ENCODE results near the gene STK4.
A peak's percentile ranks its signal among the peaks of the same experiment; 100 is the strongest.

The STK4 gene

DNA sequence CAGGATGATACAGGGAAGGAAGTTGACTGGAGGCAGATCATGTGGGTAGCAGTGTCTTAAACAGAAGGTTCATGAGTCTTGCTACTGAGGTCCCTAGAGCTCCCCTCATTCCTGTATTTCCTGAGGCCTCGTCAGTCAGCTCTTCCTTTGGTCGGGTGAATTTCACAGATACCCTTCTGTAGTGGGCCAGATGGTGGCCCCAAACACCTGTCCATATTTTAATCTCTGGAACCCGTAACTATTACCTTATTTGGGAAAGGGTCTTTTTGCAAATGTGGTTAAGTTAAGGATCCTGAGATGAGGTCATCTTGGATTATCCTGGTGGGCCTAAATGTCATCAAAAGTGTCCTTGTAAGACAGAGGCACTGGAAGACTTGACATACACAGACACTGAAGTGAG is 125.1 kb downstream of the STK4 start:
- DNase-seq: no peak

DNA sequence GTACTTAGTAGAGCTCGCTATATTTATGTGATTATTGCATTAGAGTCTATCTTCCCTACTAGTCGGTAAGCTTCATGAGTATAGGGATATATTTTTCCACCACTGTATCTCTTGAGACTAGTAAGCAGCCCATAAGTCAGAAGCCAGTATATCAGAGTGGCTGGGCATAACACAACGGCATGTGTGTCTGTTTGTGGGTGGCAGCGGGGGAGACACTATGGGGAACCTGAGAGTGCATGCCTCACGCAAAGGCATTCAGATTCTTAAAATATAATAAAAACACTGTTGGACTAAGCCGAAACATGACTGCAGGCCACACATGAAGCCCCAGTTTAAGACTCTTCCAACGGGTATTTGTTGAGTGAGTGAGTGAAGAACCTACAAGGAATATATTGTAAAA is 126.6 kb downstream of the STK4 start:
- no peak for DNase-seq

DNA sequence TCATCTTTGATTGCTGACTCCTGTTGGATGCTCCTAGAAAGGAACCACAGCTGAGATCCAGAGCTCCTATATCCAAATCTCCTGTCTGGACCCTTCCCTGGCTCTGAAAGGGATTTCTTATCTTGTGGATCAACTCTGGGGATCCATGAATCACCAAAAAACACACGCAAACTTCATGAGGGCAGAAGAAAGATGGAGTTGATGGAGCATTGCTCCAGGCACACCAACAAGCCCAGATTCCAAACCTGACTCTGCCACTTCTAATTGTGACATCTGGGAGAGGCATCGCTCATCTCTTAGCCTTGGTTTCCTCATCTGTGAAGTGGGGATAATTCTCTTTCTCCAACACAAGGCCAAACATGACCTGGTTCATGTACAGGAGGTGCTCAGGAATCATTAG is 127.9 kb downstream of the STK4 start:
- no peak for DNase-seq

DNA sequence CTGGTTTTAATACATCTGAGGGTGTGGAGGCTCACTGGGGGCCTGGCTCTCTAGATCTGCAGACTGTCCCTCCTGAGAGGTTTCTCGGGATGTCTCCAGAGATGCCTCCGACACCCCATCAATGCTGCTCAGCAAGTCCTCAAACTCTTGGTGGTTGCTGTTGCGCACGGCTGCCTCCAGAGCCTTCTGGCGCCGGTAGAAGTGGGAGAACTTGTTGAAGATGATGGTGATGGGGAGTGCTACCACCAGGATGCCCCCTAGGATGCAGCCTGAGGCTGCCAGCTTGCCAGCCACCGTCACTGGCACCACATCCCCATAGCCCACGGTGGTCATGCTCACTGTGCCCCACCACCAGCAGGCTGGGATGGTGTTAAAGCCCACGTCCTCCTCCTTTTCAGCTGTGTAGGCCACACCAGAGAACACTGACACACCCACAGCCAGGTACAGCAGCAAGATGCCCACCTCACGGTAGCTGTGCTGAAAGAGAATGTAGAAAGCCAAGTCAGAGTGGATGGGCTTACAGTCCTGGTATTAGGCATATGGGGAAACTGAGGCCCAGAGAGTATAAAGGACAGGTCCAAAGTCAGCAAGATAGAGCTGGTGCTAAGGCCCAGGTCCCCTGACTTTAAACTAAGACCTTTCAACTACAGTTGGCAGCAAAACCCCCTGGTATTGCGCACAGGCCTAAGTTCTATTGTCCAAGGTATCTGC is 128.7 kb downstream of the STK4 start:
- no peak for DNase-seq

DNA sequence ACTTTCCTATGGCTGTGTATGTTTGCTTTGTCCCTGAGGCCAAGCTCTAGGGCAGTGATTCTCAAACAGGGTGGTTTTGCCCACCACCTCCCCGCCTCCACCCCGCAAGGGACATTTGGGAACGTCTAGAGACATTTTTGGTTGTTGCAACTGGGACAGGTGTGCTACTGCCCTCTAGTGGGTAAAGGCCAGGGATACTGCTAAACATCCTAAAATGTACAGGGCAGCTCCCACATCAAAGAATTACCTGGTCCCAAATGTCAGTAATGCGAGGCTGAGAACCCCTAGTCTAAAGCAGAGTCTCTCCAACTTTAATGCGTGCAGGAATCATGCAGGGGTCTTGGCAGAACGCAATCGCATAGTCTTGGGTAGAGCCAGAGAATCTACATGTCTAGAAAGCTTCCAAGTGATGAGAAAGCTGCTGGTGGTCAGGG is 129.5 kb downstream of the STK4 start:
- DNase-seq: peak; percentile 79

DNA sequence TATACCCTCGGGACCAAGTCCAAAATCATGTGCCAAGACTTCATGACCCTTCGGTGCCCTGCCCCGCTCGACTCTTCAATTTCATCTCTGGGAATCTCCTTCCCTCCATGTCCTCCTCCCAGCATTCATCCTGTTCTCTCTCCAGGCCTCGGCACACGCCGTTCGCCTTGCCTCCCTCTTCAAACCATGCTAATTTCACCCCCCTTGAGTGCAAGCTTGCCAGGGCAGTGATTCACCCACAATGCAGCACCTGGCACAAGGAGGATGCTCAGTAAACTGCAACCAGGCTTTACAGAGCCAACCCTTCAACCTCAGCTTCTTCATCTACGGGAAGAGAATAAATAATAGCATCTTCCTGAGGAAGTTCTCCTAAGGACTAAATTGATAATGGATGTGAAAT is 130.5 kb downstream of the STK4 start:
- no peak for DNase-seq

DNA sequence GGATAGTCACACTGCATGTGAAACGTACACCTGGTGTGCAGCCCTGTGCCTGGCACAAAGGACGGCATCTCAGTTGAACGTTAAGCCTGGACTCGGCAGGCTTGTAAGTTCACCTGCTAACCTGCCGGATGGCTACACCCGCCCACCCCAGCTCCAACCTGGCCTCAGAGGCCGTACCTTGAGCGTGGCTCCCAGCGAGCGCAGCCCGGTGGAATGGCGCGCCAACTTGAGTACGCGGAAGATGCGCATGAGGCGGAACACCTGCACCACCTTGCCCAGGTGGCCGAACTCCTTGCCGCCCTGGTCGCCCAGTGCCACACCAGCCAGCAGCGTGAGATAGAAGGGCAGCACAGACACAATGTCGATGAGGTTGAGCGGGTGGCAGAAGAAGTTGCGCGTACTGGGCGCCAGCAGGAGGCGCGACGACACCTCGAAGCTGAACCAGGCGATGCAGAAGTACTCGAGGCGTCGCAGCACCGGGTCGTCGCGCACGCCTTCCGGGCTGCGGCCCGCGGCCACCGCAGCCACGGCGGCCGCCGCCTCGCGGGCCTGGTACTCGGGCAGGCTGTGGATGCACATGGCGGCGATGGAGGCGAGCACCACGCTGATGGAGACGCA is 131.3 kb downstream of the STK4 start:
- peak; percentile 61 for DNase-seq

DNA sequence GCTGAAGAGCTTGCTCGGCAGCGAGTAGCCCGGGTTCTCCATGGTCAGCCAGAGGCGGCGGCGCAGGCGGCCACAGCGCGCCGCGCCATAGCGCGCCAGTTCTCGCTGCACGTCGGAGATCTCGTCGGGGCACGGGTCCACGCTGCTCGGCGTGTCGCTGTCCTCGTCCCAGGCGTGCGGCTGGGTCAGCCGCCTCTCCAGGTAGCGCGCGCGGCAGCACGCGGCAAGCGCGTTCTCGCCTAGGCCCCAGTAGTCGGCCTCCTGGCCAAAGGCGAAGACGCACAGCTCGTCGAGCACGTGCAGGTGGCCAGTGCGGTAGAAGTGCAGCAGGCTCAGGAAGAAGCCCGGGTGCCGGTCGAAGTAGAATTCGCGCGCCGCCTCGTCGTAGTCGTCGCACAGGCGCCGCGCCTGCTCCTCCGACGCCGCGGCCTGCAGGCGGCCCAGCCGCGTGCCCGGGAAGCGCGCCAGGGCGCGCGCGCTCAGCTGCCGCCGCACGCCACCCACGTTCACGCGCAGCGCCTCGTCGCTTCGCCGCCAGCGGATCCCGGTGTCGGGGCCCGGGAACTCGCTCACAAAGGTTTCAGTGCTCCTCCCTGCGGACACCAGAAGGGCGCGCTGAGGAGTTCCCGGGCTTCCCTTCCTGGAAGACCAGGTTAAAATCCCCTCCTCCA is 131.9 kb downstream of the STK4 start:
- DNase-seq: peak; percentile 24

DNA sequence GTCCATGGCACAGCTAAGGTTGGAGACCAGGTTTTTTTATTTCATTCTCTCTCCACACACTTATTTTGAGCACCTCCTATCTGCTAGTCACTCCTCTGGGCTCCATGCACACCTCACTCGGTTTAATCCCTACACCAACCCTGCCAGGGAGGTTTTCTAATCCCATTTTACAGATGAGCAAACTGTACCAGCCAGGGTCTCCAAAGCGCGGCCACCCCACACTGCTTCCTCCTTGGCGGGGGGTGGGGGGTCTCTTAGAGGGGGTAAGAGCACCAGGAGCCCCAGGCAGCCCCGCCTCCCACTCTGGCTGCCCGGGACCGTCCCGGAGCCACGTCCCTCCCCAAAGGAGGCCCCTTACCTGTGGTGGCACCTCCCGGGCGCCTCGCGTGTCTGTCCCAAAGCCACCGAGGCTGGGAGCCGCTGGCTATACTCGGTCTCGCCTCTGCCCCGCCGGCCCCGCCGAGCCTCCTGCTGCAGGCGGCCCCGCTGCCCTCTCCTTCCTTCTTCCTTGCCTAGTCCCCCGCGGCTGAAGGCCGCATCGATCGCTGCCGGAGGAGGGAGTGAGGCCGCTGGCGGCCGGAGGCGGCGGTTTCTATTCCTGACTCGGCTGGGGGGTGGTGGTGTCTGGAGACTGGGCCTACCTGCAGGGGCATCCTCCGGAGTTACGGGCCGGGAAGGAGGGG is 134.4 kb downstream of the STK4 start, which contains the start of gene KCNS1:
Gene KCNS1 (minus strand): TSS at position 565 of the 683 bp plus-strand sequence. CDS start 1,891 bp downstream, outside the sequence.
- DNase-seq: no peak

DNA sequence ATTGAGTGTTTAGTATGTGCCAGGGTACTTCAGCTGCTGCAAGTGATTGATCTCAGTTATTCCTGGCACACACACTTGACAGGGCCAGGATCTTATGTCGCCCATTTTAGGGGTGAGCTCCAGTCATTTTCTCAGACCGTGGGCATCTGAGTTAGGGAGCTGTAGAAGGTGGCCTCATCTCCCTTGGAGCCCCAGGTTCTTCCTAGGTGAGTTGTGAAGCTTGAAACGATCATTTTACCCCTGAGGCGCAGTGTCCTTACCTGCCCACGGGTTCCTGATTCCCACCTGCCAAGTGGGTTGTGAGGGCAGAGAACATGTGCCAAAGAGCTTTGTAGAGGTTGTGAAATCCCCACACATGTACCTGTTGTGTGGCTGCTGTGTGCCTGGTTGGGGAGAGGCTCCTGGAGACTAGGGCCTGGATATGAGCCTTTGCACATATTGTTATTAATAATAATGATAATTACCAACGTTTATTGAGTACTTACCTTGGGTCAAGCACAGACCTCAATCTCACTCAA is 135.1 kb downstream of the STK4 start:
- DNase-seq: no peak

DNA sequence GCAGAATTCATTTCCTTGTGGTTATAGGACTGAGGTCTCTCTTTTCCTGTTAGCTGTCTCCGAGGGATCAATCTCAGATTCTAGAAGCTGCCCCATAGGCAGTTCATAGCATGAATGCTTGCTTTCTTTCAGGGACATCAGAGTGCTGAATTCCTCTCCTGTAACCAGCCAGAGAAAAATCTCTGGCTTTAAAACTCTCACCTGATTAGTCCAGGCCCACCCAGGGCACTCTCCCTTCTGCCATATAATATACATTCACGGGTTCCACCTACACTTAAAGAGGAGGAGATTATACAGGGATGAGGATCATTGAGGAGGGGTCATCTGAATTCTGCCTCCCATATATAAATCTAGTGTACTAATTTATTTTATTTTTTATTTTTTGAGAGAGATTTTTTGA is 136.8 kb downstream of the STK4 start:
- DNase-seq: no peak

DNA sequence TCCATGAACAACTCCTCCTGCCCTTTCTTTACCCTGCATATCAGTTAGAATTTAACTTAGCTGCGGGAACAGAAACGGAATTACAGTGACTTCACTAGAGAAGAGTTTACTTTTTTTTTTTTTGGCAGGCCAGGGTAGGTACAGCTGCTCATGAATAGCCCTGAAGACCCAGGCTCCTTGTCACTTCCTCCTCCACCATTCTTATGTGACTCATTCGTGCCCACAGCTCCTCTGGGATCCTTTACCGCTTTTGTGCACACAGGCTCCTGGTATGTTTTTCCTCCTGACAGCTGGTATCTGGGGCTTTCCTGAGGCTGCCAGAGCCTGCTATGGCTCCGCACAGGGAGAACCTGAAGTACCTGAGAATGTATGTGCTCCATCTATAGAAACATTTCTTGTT is 138.5 kb downstream of the STK4 start:
- no peak for DNase-seq

DNA sequence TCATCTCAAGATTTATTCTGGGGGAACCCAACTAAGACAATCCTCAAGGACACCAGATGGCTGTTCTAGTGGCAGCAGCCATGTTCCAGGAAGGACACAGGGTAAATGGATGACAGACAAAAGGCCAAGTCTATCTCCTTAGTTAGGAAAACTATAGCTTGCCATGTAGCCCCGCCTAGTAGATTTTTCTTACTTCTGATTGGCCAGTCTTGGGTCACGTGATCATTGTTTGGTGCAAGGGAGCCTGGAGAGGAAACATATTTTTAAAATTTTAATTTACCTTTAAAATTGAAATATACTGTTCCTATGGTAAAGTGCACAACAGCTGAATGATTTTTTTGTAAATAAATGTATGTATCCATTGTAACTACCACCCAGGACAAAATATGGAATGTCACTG is 139.0 kb downstream of the STK4 start:
- no peak for DNase-seq

DNA sequence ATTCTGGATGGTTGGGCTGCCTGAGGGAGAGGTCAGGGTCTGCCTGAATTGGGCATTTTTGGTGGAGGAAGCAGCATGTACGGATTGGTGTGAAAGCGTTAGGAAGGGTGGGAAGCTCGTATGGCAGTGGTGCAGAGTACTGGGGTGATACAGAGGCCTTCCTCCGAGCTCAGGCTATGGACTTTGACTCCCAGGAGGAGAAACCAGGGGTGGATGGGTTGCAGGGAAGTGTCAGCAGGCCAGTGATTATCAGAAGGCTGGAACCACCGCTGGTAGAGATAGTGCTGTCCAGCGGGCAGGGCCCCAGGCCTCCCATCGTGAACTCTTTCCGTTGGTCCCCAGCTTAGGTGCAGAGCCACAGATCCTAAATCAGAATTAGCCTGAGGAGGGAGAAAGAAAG is 143.3 kb downstream of the STK4 start:
- no peak for DNase-seq

DNA sequence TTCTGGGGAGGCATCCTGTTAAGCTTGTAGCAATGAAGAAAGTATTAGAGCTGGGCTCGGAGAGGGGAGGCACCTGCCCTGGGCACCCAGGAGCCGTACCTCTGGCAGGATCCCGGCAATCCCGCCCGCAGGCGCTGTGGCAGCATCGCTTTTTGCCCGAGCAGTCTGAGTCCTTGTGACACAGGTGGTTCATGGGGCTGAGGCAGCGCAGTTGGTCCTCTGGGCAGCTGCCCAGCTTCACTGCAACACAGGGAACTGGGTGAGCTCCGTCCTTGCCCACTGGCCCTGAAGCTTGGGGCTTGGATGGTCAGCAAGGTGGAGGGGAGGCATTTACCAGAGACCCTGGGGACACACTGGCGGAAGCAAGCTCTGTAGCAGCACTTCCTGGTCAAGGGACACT is 144.0 kb downstream of the STK4 start:
- no peak for DNase-seq

DNA sequence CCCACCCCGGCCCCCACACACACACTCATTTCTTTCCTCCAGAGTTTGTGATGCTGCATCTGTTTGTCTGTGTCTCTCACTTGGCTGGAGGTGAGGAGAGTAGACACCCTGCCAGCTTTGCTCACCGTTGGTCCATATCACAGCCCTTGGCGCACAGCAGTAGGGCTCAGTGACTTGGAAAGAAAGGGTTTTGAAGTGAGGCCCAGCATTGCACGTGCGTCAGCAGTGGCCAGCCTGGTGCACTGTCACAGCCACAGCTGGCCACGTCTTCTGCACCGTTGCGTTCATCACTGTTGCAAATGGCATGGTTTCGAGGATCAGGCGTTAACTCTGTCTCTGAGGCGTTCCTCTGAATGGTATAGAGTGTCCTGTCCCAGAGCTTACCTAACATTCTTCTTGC is 145.0 kb downstream of the STK4 start:
- no peak for DNase-seq

DNA sequence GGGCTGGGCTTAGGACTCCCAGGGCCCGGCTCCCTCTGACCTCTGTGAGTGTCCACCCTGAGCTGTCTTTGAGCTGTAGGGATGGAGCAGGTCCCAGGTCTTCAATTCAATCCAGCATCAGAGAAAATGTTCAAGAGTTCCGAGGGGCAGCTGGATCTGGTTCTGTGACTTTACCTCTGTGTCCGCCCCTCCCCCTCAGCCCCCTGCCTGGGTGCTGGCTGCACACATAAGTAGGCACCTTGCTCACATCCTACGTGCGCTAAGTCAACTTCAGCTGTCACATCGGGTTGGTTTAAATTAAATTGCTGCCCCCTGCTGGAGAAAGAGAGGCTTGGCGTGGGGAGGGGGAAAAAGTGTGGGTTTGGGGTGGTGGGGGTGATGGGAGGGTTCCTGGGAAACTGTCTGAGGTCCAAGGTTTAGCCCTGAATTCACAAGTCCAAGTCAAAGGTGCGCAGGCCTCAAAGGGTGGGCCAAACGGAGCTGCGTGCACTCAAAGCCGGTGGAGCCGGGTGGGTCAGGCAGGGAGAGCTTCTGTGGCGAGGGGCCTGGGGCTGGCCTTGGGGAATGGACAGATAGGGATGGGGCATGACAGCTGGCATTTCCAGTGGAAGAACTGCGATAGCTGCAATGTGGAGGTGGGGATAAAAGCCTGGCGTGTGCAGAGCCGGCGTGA is 145.6 kb downstream of the STK4 start:
- peak; percentile 51 for DNase-seq

DNA sequence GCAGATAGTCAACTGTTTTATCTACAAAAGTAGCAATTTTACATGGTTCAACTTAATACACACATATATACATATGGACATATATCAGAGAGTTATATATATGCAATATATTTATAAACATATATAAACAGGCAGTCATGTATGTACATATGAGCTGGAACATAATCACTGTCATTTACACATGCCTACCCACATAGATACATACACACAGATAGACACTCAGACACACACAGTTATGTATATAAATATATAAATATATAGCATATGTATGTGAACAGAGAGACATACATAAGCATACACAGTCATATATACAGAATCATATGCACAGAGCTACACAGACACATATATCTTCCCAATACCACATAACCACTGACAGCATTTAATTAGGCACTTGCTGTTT is 146.4 kb downstream of the STK4 start:
- no peak for DNase-seq

DNA sequence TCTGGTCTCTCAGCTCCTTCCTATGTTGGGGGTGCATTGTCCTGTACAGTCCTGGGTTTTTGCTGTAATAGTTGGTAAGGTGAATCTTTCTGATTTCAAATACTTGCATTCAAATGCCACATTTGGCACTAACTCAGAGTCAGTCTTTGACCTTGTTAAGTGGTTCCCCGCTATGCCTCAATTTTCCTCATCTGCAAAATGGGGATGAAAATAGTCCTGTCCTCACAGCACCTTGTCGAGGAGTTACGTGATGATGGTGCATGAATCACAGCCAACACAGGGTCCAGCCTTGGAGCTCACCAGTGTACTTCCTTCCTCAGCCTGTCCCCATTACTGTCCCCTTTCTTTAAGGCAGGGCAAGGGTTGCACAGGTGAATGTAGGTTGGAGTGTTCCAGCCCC is 147.6 kb downstream of the STK4 start:
- DNase-seq: no peak

DNA sequence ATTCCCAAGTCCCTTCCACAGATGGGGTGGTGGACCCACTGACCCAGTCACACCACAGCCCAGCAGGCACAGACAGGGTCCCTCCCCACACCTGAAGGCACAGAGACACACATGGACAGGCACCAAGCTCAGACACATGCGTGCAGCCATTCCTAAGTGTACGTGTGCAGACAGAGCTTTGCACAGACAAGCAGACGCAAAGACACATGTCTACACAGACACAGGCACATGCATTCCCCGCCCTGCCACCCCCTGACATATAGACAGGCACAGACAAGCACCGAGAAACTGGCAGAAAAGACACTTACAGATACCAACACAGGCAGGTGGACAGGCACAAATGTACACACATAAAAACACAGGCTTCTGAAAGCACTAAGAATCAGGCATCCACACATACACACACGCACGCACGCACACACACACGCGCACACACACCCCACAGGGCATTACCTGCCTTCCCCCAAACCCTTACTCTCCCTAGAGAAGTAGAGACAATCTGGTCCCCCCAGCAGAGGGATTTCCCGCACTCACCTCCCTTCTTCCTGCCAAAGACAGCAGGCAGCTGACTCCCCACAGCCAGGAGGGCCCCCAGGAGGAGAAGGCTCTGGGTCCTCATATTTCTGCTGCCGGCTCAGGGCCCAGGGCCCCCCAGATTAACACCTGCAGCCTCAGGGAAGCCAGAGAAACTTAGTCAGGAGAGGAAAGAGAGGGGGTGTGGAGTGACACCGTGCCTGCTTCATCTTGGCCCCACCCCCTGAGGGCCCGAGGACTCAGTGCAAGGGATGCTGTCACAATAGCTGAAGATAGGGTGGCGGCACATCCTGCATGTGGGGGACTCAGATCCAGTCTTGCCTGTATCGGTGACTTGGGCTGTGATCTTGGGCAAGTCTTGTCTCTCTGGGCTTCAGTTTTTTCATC is 148.4 kb downstream of the STK4 start, which contains the start of gene WFDC5:
Gene WFDC5 (minus strand): TSS at position 710 of the 921 bp plus-strand sequence. CDS start 91 bp downstream, at position 619.
- DNase-seq: no peak

DNA sequence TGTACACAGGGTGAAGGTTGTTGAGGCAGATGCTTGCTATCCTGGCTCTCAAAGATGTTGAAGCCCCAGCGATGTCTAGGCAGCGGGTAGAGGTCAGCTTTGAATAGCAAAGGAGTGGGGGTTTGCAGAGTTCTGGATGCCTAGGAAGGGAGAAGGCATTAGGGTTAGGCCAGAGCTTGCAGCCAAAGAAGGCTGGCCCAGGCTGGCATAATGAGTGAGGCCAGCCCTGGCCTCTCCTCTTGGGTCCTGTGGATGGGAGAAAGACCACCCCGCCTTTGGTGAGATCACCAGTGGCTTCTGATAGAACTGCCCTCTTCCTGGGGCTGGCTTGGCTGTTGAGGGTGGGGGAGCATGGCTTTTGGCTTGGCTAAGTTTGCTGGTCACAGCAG is 149.1 kb downstream of the STK4 start:
- DNase-seq: no peak

DNA sequence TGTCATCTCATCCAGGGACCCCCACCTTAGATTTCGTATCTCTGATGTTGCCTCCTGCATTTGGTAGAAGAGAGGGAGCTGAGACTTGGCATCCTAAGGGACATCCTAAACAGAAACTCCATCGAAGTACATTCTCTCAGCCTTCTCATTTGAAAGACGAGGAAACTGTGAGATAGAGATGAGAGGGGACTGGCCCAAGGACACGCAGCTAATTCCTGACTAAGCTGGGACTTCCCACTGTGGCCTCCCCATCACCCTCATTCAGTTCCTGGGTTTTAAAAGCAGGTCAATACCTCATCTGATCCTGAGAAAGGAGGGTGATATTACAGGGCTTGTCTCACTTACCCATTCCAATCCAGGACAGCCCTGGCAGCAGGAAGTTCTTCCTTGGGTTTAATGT is 149.5 kb downstream of the STK4 start:
- DNase-seq: no peak
